ENCODE data around the gene TNMD.

DNA sequence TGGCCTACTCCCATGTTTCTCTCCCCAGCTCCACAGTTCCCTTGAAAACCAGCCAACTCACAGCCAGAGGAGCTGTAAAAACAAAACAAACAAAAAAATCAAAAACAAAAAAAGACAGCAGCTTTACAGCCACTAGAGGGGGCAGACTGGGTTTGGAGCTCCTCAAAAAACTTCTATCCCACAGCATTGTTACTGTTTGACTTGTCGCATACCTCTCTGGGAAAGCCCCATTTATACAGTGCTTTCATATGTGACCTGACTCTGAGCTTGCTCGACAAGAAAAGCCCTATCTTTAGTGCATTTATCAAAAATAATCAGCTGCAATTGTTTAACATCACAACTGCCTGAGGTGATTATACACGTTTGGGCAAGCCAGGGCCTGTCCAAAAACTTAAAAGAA, 30.3 kb downstream of the TNMD start:
- TF ChIP-seq, protein P1, sequence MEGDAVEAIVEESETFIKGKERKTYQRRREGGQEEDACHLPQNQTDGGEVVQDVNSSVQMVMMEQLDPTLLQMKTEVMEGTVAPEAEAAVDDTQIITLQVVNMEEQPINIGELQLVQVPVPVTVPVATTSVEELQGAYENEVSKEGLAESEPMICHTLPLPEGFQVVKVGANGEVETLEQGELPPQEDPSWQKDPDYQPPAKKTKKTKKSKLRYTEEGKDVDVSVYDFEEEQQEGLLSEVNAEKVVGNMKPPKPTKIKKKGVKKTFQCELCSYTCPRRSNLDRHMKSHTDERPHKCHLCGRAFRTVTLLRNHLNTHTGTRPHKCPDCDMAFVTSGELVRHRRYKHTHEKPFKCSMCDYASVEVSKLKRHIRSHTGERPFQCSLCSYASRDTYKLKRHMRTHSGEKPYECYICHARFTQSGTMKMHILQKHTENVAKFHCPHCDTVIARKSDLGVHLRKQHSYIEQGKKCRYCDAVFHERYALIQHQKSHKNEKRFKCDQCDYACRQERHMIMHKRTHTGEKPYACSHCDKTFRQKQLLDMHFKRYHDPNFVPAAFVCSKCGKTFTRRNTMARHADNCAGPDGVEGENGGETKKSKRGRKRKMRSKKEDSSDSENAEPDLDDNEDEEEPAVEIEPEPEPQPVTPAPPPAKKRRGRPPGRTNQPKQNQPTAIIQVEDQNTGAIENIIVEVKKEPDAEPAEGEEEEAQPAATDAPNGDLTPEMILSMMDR (IDR thresholded peaks at IDR 0.05 in 8 of 11, conservative IDR thresholded peaks at IDR 0.05 in 3 of 11), result peak in 6 of 11 experiments; percentile 22 to 44 (median 28)
- TF ChIP-seq POLR2AphosphoS5 (IDR thresholded peaks at IDR 0.05) (no peak), POLR2A (IDR thresholded peaks at IDR 0.05) (no peak)

Measured in spleen (tissue), 7 donors.